GM21390 (cell line): ENCODE measurements around the gene PAQR8.

Experiments used
- ATAC-seq: cut with Tn5 transposase; IDR thresholded peaks from one replicate; pipeline ENCODE4 v1.9.1; 2021; ENCODE audit not compliant: unreplicated experiment

Gene PAQR8

DNA sequence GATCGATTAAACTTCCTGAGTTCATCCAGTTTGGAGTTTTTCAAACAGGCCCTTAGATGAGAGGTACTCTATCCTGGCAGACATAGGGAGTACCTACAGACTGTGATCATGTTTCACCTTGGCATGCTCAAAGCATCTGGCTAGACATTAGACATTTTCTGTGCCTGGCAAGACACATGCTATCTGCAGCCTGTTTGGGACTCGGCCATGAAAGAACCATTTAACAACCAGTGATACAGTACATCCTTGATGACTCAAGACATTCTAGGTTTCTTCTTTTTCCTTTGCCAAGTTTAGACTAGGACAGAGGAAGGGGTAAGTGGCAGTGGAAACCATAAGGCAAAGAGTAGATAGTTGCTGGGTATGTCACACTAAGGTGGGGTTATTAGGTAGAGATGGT is 15.4 kb upstream of the PAQR8 start:
- no peak for ATAC-seq

DNA sequence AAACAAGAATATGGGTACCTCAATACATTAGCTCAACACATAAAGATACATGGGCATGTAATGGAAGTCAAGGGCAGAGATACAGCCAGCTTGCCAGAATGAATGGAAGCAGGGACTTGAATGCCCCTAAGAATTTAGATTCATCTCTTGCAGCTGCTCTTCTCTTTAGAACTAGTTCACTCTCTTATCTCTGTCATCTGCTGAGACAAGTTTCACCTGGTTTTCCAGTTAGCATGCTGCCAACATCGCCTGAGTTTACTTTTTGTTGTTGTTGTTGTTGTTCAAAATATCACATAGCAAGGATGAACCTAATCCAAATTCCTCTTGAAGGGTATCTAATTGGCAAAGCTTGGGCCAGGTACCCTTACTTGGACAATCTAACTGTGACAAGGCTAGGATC is 14.1 kb upstream of the PAQR8 start:
- no peak for ATAC-seq

- ATAC-seq = no peak
Observed at GRCh38 chr6:52351879-52352238, 10.1 kb upstream of the PAQR8 start.

GRCh38 chr6:52352239-52353018 is 9.5 kb upstream of the PAQR8 start:
- peak; percentile 86 for ATAC-seq

DNA sequence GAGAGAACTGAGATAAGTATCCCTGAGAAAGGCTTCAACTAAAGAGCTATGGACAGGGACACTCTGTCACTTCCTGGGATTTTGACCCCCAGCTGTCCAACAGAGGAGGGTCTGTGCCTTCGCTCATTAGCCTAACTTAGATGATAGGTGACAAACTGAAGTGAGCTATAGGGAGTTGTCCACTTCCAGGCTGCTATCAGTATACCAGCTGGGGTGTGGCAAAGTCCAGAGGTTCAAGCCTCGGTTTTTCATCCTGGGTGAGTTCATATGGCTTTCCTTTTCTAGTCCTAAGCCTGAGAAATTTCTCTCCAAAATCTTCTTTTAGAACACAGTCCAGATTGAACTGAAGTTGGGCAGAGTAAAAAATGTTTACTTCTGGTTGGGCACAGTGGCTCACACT is 5.9 kb upstream of the PAQR8 start:
- no peak for ATAC-seq

- no peak for ATAC-seq
Observed at GRCh38 chr6:52359403-52359802, 2.5 kb upstream of the PAQR8 start.

GRCh38 chr6:52360028-52360427 is 1.9 kb upstream of the PAQR8 start:
- no peak for ATAC-seq

DNA sequence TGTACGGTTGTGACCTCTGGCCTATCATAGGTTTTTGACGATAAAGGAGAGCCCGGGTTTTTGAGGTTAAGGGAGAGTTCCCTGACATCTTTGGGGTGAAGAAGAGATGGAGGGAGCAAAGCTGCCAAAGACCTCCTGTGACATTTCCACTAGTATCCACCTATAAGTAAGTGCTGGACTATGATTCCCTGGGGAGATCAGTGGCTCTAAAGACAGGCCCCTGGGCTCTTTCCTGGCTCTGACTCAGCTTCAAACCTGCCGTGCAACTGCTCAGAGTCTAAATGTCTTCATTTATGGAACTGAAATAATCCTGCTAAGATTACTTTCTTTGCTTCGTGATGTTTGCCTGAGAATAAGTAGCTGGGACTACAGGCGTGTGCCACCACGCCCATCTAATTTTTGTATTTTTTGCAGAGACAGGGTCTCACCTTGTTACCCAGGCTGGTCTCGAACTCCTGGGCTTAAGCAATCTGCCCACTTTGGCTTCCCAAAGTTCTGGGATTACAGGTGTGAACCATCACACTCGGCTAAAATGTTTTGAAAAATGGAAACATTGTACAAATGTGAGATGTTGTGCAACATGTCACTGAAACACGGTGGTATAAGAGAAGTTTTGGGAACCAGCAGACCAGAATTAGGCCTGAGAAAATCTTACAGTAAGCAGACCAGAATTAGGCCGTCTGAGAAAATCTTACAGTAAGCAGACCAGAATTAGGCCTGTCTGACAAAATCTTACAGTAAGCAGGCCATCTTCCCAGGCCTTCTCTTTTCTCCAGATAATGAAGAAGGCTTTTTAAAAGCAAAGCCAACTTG is 1.1 kb upstream of the PAQR8 start:
- no peak for ATAC-seq

DNA sequence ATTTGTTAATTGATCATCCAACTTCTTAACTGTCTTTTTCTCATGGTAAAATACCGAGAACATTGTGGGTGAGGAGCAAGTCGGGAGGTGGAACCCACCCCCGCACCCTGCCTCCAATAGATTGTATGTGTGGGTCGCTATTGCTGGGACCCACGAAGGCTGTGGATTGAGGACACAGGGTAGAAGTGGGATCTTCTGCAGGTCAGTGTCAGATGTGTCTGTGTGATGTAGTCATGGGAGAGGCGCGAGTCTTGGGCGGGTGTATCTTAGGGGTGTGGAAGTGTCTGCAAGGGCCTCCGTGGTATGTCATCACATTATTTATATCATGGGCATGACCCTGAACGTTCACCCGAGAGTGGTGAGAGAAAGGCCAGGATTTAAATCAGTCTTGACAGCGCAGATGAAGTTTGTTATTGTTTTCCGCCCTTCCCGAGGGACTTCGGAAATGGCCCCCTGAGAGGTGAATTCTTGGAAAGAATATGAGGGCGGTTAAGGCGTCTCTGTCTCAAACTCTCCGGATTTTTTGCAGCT is 472 bp upstream of the PAQR8 start:
- ATAC-seq = peak; percentile 5

DNA sequence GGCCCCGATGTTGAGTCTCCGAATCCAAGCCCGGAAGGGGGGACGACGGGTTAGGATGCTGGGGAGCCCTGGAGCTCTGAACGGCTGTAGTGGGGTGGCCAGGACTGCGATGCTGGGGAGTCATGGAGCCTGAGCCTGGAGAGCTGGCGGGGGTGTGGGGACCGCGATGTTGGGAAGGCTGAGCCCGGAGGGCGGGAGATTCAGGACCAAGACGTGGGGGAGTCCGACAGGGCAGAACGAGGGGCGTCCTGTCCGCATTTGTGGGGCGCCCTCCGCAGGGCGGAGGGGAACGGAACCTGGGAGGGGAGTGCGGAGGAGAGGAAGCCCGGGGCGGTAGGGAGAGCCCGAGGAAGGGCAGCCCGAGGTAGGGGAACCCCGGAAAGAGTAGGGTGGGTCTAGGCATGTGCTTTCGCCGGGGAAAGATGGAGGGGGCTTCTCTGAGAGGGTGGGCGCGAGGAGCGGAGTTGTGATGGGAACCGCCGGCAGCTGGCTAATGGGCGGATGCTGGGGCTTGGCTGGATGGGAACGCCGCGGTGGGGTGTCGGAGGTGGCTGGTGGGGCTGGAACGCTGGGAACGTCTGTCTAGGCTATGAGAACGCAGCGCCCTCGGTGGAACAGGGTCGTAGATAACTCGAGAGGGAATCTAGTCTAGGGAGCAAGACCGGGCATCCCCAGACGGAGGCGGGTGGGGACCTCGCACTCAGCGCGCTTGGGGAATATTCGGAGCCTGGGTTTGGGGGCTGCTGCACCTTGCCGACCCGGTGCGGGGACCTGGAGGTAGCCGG is 684 bp downstream of the PAQR8 start:
- peak; percentile 39 for ATAC-seq

DNA sequence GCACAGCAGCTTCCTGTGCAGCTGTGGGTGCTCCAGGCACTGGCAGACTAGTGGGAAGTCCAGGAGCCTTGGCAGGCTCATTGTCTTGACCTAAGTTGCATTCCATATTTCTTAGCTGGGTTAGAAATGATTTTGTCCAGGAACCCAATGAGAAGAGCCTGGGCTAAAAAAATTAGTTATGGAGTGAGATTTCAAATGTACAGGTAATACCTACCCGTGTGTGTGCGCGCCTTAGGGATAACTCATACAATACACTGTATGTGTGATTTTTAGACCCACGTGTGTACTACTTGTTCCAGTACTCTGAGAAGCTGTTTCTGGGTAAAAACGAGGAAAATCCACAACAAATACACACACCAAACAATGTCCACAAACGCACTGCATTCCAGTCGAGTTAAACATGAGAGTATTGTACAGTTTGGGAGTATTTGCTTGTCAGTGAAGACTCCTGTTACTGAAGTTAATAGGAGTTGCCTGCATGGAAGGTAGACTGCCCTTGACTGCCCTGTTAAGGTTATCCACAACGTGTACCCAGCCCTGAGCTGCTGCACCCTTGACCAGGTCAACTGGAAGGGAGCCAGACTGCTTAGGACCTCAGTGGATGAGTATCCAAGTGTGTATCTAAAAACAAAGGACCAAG is 1.4 kb downstream of the PAQR8 start:
- ATAC-seq = no peak

DNA sequence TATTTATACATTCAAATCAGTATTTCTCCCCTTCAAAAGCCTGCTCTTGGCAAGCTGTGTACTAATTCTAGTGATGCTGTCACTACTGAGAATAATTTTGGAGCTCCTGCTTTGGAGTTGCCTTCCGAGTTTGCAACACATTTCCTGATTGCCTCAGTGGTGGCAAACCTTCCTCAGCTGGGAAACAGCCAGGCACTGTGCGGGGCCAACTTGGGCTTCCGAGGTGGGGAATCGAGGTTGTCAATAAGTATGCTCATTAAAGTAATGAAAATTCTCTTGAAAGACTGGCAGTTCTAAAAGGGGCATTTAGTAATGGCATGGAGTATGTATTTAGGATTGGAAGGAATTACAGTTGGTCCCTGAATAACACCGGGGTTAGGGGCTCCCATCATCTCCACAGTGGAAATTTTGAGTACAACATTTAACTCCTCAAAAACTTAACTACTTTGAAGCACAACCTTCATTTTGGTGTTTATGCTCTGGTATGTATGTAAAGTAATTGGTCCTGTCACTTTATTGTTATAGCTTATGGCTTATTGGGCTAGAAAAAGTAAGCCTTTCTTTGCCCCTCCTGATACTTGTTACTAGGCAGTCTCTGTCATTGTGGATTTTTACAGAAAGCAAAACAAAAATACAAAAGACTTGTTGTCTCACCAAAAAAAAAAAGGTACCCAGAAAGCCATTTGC is 2.7 kb downstream of the PAQR8 start:
- no peak for ATAC-seq

DNA sequence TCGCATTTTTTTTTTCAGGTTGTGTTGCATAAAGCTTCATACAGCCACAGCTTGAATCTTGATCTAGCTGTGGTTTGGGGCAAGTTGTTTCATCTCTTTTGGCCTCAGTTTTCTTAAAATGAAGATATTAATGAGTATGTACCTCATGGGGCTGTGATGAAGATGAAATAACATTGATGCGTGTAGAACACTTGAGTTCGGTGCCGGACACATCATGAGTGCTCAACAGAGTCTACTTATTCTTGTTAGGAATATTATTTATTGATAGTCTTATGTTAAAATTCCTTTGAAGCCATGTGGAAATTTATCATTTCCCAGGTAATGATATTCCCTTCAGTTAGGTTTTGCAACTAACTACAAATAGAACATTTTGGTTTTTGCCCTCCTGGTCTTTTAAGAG is 3.4 kb downstream of the PAQR8 start:
- no peak for ATAC-seq

DNA sequence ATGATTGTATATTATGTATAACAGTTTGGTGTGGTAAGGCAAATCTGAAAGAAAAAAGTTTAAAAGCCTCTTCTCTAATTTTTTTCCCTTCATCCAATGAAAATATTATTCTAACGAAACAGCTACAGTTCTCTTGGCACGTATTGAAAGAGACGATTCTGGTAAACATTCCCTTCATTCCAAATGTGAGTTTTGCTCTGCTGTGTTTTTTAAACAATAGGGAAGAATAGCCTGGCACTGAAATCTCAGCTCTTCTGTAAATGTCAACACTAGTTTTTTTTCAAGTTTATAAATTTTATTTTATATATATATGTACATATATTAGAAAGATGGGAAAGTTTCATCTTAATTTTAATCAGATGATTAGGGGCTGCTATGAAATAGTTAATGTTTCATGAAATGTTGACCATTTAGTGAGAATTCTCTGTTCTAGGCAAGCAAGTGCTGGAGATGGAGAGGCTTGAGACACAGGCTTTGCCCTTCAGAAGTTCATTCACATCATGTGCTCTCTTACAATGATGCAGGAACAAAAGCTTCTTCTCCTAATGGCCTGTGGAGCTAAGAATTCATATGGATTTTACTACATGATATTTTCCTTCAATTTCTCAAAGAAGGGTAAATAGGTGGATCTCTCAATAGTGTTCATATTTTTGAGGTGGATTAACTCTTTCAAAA is 4.1 kb downstream of the PAQR8 start:
- ATAC-seq = no peak

- no peak for ATAC-seq
Observed at GRCh38 chr6:52368002-52368401, 6.1 kb downstream of the PAQR8 start.

DNA sequence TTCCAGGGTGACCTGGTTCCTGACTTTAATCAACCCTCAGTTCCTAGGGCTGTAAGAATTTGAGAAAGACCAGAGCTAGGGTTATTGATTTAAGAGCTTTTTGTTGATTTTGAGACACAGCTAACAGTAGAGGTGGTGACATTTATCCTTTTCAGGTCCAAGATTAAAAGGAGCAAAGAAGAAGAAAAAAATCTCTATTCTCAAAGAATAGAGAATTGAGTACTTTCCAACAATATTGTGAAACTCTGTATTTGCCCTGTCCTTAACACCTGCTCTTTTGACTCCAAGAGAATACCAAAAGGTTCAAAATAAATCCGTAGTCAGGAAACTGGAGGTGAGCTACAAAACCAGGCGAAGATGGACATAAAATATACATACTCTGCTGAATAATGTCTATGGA is 7.3 kb downstream of the PAQR8 start:
- ATAC-seq = no peak

DNA sequence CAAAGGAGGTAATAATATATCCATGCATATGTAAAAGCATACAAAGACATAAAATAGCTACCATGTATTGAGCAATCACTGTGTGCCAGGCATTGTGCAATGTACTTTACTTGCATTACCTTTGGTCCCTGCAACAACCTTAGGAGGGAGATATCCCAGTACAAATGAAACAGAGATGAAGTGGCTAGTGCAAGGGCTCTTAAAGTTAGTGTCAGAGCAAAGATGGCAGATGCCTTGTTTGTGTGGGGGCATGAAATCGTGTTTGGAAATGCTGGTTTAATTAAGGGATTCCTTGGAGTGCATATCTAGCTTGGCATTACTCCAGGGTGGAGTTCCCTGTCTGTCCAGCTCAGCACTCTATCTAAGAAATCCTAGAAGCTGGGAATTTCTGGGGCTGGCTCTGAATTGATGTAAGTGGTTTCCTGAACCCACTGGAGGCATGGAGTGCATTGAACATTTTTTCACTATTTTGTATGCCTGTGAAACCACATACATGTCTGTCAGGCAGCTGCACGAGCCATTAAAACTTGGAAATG is 9.8 kb downstream of the PAQR8 start:
- no peak for ATAC-seq

DNA sequence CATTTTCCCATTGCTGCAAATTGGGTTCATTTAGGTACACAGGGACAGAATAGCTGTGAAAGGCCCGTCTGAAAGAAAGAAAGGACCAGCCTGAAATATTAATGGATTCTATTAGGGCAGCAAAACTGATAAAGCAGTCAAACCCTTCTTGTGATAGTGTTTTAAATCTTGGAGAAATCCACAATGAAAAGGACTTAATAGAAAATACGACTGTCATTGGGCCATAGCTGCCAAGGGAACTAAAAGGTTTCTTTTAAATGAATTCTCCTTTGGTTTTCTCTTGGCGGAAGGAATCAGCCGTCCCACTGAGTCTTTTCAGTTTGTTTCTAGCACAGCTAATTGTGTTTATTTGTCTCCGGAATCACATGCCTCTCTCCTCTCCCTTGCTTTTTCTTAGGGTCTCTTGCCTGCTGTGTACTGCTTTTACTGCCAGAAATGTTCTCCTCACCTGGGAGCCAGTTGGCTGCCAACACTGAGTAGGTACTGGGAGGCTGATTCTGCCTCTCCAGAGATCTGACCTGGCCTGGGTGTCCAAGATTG is 11.3 kb downstream of the PAQR8 start:
- no peak for ATAC-seq

DNA sequence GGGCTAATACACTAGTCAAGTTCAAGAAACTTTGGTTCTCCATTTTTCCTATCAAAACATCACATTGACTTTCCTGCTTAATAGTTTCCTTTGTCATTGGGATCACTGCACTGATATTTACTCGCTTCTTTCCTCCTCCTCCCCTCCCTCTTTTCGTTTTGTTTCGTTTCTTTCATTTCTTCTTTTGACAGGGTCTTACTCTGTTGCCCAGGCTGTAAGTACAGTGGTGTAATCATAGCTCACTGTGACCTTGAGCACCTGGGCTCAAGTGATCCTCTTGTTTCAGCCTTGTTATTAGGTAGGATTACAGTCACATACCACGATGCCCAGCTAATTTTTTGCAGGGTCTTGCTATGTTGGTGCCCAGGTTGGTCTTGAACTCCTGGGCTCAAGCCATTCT is 12.3 kb downstream of the PAQR8 start:
- no peak for ATAC-seq
